Stimulated activated CD4-positive, alpha-beta T cell treated with anti-CD3 and anti-CD28 coated beads, Interleukin-15, amount 100 ng/mL, for 1 hour (primary cell): ENCODE results near the gene MAN2B2.

Experiments
- DNase-seq, 2 donors: peaks; one replicate each; pipeline ENCODE4 v3.0.0-alpha.2; 2020; ENCODE audit warnings: low read depth in 1 of 2, low spot score in 1 of 2

Gene MAN2B2

DNA sequence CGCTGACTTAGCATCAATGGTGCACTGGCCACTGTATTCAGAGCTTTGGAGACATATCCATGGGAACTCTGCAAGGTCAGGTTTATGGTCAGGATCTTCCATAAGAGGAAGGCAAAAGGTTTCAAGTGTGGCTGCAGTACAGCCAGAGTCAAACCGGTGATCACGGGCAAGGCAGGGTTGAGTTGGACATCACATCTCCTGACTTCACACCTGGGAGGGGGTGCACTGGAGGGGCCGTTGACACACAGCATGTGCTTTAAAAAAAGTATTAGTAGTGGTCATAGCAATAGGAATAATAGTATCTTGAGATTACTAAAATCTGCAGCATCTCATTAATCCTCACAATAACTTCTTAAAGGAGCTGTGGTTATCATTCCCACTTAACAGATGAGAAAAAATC is 28.9 kb upstream of the MAN2B2 start:
- DNase-seq, result no peak

DNA sequence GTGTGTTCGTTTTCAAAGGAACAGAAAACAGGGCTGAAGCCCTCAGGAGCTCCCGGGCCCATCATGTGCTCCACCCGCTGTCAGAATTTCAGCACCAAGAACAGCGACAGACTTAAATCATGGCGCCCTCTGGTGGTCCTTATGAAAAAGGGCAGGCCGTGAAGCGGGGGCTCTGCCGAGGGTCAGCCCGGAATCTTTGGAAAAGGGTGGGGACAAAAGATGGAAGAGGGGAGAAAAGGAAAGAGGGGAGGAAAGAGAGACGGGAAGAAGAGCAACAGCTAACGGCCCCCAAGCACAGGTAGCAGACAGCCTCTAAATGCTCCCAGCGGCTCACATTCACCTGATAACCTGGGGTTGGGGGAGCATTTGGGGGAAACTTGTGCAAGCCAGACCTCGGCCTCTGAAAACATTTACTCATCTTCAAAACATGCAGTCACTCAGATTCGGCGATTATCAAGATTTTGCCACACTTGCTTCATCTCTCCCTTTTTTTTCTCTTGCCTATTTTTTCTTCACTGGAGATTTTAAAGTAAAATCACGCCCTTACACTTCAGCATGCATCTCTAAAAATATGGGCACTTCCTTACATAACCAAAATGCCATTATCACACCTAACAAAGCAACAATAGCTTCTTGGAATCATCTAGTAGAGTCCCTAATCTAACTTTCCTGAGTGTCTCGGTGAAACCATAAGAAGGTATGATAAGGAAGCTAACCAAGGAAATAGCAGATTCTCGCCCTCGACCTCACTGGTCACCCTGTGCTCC is 28.1 kb upstream of the MAN2B2 start:
- peak; percentile 10 to 18 for DNase-seq

DNA sequence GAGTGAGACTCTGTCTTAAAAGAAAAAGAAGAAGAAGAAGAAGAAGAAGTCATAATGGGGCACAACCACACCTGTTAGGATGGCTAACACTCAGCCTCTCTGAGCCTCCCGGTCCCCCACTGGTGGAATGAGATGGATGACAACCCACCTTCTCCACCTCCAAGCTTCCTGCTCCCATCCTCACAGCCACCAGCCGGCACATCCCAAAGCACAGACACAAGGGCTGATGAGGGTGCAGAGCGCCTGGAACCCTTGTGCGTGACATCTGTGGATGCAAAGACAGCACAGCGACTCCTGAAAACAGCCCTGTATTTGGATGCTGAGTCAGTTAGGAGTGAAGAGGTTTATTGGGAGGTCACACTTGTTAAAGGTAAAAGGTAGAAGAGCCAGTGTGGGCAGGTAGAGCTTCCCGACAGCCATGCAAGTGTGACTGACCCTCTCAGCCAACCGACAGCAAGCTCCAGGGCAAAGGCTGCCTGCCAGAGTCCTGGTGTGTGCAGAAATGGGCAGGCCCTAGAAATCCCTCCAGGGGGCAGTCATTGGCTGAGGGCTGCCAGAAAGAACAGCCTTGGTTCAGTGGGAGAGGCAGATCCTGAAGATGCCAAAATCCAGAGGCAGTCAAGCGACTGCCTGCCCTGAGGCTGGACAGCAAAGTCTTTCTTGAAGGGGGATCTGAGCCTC is 26.6 kb upstream of the MAN2B2 start:
- DNase-seq, result no peak

DNA sequence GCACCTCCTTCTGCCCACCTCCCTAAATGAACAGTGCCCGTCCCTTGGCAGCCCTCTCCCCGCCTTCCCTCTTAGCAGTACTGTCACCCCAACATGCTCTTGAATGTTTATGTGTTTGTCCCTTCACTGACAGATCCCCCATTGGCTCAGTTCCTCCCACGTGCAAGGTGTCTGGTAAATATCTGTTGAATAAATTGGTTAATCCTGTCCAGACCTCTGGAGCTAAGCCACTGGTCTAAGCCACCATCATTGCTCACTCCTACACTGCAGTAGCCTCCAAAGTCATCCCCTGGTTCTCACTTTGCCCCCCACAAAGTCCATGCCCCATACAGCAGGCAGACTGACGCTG is 26.1 kb upstream of the MAN2B2 start:
- no peak for DNase-seq

DNA sequence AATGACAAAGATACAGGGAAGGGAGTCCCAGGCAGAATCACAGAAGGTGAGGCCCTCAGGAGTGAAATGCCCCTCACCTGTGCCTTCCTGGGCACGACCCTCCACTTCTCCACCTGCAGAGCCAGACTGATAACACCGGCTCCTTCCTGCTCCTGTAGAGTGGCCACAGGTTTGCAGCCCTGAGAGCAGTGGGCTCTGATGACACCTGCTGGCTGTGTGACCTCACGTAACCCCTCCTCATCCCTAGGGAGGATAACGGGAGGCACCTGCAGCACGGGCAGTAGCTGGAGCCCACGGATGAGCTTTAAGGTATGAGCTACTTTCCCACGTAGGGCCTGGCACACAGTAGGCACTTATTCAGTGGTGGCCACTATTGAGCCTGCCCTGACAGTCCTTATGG is 25.5 kb upstream of the MAN2B2 start:
- no peak for DNase-seq

DNA sequence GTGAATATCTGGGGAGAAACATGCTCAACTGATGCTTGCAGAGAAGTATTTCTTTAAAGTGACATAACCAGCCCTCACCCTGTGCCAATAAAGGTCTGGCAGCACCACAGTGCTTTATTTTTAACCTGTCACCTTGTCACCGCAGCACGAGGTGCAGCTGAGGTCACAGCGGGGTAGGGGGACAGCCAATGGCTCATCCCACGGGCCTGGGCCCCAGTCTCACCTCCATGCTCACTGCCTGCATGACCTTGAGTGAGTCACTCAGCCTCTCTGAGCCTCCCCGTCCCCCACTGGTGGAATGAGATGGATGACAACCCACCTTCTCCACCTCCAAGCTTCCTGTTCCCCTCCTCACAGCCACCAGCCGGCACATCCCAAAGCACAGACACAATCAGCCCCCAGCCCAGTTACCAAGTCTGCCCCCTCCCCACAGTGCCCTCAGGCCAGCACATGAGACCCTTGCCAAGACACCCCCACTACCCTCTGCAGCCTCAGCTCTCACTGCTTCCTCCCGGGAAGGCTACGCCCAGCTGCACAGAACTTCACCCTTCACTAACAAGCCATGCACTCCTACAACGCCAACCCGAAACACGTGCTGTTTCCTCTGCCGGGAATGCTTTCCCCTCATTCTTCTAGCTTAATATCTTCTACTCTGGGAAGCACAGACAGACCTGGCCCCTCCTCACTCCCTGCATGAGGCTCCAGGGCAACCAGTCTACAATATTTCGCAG is 24.9 kb upstream of the MAN2B2 start:
- no peak for DNase-seq

DNA sequence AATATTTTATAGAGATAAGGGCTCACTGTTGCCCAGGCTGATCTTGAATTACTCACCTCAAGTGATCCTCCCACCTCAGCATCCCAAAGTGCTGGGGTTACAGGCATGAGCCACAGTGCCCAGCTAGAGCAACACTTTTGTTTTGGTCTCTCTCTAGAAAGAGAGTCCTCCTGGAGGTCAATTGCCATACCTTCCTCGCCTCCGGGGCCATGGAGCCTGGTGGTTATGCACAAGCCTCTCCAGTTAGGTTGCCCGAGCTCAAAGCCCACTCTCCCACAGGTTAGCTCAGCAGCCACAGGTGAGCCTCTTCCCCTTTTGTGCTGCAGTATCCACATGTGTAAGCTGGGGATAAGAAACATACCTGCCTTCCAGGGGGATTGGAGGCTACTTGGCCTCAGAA is 24.2 kb upstream of the MAN2B2 start:
- no peak for DNase-seq

DNA sequence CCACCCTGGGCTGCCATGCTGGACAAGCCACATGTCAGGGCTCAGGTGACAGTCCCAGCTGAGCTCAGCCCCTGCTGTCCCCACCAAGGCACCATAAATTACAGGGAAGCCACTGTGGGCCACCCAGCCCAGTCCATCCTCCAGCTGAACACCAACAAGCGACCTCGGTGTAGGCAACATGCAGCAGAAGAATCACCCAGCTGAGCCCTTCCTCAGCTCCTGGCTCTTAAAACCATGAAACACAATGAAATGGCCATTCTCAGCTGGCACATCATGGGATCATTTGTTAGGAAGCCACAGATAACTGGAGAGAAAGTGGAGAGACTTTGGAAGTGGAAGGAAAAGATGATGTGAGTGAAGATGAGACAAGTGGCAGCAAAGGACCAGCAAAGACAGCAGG is 23.3 kb upstream of the MAN2B2 start:
- no peak for DNase-seq

DNA sequence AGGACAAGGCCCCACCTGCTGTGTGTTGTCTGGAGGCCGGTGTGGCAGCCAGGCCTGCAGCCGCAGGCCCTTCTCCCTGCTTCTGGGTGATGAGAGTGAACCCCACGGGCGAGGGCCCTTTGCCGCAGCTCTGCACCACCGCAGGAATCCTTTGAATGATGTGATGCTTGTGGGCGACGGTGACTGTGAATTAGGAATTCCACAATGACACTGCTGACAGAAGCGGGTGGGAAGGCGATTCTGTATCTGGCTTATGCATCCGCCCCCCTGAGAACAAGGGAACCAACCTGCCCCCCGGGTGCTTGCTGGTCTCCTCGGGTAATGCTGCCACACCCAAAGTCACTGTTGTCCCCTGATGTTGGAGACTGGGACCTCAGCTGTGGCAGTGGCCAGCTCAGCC is 19.5 kb upstream of the MAN2B2 start:
- DNase-seq, result no peak

DNA sequence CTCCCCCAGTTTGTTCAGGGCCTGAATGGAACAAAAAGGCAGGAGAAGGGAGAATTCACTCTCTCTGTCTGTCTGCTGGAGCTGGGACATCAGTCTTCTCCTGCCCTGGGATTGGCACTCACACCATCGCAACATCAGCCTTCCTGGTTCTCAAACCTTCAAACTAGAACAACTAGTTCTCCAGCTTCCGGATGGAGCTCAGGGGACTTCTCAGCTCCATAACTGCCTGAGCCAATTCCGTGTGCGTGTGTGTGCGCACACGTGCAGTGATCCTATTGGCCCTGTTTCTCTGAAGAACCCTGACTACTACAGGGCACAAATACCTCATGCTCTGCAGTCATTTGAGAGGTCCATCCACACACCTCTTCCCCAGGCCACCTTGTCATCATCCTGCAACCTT is 18.7 kb upstream of the MAN2B2 start:
- DNase-seq, result no peak

DNA sequence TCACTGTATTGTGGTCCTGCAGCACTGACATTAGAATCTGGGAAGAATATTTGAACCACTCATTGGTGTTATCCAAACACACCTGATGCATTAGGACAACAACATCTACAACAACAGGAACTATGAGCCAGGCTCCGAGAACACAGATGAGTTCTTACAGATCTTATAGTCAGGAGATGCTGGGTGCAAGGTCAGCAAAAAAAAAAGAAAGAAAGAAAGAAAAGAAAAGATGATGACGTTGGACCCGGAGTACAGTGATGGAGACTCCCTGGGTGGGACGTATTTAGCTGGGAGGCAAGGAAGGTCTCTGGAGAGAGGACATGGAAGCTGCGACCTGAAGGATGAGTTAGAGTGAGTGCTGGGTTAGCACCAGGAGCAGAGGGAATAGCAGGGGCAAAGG is 17.8 kb upstream of the MAN2B2 start:
- no peak for DNase-seq

DNA sequence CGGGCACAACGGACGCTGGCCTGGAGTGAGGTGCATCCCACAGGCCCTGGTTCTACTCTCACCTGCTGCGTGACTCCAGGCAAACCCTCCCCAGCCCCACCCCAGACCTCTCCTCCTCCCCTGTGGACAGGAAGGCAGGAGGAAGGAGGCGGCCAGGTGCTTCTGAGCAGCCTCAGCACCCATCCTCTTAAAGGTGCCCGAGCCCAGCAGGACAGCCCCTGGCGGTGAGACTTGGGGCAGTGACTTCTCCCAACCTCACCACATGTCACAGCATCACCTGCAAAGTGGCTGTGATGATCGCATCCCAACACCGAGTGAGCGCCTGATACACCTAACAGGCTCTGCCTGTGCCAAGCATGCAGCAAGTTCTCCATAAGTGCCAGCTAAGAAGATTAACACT is 17.1 kb upstream of the MAN2B2 start:
- DNase-seq, result no peak

DNA sequence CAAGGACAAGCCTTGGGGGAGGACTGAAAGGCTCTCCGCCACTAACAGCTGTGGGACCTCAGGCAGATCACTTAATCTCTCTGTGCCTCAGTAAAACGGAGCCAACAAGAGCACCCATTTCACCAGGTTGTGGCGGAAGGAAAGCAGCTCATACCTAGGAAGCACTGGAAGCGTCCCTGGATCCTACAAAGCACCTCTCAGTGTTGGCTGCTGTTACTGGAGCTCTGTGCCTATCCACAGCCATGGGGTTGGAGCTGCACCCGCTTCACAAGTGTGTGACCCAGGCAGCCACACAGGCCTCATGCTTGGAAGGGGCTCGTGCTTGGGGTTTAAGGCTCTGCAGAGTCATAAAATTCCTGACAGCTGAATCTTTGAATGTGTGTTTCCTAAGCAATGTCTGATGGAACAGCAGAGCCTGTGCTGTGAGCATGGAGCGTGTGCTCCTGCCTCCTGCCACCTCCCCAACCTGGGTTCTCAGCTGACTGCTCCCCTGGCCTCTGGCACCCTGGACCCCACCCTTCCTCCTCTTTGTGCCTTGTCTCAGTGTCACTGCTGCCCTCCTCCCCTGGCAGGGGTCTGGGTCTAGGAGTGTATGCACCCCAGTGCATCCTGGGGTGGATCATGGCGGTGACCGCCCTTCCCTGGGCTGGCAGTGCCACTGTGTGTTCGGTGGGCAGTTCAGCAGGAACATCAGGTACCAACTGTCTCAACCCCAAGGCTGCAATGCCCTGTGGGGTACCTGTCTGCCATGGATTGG is 14.4 kb upstream of the MAN2B2 start:
- DNase-seq, result no peak

DNA sequence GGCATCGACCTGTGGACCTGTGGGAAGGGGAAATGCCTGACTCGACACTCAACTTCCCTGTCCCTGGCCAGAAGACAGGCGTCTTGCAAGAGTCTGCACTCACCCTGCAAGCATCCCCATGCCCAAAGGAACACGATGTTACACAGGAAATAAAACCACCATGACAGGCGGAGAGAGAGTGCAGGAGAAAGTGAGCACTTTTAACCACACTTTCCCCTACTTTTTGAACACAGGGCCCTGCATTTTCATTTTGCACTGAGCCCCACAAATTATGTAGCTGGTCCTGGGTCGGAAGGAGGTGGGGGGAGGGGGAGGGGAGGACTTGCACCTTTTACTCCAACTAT is 13.8 kb upstream of the MAN2B2 start:
- no peak for DNase-seq

DNA sequence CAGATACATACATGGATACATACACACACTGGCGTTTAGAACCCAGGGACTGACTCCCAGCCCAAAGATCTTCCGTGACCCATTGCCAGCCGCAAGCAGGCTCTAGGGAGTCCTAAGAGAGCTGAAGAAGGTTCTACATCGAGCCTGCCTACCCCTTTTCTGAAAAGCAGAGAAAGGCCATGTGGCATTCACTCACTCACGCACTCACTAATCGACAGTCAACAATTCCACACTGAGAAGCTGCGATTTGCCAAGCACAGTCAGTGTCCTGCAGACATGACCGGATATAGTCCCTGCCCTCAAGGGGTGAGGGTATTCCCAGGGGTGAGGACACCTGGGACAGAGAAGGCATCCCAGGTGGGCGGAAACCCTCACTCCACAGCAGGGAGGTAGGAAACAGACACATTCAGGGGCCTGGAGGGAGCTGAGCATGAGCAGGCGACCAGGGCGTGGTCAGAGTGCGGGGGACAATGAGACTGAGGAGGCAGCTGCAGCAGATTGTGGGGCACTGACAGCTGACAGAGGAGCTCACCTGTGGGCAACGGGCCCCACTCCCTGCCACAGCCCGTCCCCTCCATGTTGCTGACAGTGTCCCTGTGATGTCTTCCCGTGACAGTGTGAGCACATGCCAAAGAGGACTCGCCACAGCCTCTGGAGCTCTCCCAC is 13.2 kb upstream of the MAN2B2 start:
- no peak for DNase-seq

DNA sequence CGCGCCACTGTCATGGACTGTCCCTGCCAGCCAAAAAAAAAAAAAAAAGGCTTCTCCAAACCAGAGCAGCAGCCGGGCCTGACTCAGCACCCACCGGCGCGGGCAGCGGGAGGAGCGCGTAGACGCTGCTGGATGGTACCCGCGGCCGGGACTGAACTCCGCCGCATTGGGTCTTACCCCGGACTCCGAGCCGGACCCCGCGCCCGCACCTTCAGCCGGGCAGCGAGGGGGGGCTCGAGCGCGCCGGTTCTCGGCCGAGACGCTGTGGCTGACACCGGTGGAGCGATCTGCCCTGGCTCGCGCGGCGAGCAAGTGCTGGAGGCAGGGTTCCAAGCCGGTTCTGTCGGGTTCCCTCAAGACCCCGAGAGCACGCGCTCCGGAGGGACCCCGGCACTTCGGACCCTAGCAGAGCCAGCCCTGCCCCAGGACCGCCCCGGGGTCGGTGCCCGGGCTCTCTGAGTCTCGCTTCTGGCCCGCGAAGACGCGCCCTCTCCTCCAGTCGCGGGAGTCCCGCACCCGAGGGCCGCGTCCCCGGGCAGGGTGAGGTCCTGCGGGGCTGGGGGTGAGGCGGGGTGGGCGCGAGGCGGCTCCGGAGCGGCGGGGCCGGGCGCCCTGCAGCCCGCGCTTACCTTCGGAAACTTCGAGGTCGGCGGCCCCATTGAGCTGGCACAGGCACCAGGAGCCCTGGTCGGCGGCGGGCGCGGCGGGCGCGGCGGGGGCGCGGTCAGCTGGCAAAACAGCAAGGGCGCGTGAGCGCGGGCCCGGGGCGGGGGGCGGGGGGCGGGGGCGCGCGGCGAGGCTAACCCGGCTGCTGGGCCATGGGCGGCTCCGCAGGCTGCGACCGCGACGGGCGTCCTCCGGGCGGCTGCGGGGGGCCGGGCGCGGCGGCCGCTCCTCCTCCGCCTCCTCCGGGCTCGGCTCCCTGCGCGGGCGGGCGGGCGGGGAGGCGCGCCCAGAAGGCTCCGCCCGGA is 11.8 kb upstream of the MAN2B2 start:
- DNase-seq, result no peak

DNA sequence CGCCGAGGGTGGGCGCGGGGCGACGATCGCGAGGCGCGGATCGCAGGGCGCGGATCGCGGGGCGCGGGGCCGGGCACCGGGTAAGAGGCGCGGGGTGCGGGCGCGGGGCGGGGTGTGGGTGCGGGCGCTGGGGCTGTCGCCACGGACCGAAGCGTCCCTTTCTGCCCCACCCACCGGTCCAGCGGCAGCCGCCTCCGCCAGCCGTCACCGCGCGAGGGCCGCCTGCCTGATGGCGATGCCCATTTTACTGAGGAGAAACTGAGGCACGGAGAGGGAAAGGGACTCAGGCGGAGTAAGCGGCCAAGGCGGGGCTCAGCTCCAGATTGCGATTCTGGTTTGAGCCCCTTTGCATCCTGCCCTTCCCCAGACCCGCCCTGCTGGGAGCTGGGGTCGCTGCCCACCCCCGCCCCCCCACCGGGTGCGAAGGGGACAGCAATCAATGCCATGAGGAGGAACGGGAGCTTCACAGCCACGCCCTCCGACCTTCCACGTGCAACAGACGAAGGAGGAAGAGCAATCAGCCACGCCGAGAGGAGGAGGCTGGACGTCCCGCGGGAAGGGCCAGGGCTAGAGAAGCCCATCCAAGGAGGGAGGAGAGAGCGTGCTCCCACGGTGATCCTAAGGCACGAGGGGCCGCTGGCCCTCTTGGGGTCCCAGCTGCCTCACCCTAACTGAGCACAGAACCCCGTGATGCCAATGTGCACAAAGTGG is 10.9 kb upstream of the MAN2B2 start:
- no peak for DNase-seq

DNA sequence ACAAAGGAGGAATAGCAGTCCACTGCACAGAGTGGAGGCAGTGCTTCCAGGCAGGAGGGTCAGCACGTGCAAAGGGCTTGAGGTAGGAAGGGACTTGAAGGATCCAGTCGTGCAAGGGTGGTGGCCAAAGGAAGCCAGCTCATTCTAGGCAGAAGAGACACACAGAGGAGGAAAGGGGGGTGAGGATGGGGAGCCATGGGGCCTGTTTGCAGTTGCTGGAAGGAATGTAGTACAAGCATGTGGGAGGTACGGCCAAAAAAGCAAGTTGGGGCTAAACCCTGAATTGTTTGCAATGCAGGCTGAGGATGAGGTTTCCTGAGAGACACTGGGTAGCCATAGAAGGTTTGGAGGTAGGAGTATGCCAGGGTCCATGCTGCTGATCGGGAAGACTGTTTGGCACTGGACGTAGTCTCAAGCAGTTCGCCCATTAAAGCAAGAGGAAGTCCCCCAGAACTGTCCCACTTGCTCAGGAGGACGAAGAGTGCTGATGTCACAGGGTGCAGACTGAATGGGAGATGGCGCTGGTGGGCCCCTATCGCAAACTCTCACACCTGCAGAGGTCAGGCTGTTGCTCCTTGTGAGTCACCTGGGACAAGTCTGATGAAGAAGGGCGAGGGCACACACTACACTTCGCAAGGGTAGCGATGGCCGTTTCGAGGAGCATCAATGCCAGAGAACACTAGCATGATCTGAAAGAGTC is 9.1 kb upstream of the MAN2B2 start:
- DNase-seq, result no peak
